ENCODE data around the gene SP8. TPM values are rescaled to one million over a fixed set of nuclear protein-coding genes. Genes with fewer than 3 reads are reported as not detected.

SP8 gene
- total and polyA plus RNA-seq, 9 of the 15 experiments (the other 6 are each of a cell fraction or from before 2014, with no cell fraction given): 0.04 to 1.2 (median 0.19) TPM

- TF ChIP-seq ZNF263 (CRISPR knock-in tag; IDR thresholded peaks at IDR 0.05; ENCODE audit: borderline replicate concordance) (peak; percentile 22; the same call in 1 of the 2 replicates), CCNT2 (IDR thresholded peaks at IDR 0.05; ENCODE audit: borderline replicate concordance, extremely low read depth, insufficient read length, low read depth, low read length) (peak; percentile 52), THRA (IDR thresholded peaks at IDR 0.05) (no peak), ETV1 (tag; conservative IDR thresholded peaks at IDR 0.05; ENCODE audit: low read depth) (no peak), MYC (IDR thresholded peaks at IDR 0.05; ENCODE audit: low read depth, low read length) (no peak), MYC (CRISPR knock-in tag; IDR thresholded peaks at IDR 0.05; ENCODE audit: borderline replicate concordance, low read depth) (no peak), PML (IDR thresholded peaks at IDR 0.05; ENCODE audit: low read length) (0 out of 2 replicates have a peak, but pooled peaks have one; percentile 17), NRF1 (conservative IDR thresholded peaks at IDR 0.05 in 1 of 2, IDR thresholded peaks at IDR 0.05 in 1 of 2) (peak; percentile 57 to 76; a peak in 3 of 4 replicates), RB1 (IDR thresholded peaks at IDR 0.05; ENCODE audit: low read depth) (0 out of 2 replicates have a peak, but pooled peaks have one; percentile 50)
- TF ChIP-seq, protein P1, sequence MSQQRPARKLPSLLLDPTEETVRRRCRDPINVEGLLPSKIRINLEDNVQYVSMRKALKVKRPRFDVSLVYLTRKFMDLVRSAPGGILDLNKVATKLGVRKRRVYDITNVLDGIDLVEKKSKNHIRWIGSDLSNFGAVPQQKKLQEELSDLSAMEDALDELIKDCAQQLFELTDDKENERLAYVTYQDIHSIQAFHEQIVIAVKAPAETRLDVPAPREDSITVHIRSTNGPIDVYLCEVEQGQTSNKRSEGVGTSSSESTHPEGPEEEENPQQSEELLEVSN (IDR thresholded peaks at IDR 0.05; ENCODE audit: borderline replicate concordance in 1 of 2, extremely low read depth in 1 of 2, insufficient read depth in 1 of 2, insufficient read length in 1 of 2, low read depth in 1 of 2, low read length in 1 of 2, poor library complexity in 1 of 2, severe bottlenecking in 1 of 2): peak; percentile 45 to 72
- TF ChIP-seq, protein P2, sequence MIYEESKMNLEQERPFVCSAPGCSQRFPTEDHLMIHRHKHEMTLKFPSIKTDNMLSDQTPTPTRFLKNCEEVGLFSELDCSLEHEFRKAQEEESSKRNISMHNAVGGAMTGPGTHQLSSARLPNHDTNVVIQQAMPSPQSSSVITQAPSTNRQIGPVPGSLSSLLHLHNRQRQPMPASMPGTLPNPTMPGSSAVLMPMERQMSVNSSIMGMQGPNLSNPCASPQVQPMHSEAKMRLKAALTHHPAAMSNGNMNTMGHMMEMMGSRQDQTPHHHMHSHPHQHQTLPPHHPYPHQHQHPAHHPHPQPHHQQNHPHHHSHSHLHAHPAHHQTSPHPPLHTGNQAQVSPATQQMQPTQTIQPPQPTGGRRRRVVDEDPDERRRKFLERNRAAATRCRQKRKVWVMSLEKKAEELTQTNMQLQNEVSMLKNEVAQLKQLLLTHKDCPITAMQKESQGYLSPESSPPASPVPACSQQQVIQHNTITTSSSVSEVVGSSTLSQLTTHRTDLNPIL (CRISPR knock-in tag; IDR thresholded peaks at IDR 0.05): no peak
Measured at GRCh38 chr7:20797462-20798080, 10.9 kb upstream of the SP8 start (continued).
